HG03565 (cell line): ENCODE measurements around the gene ODAM.
"Not testable (repeated sequence)": the region's sequence is repeated elsewhere in the genome, so short reads cannot be mapped to it uniquely, and the experiment has no call there.

Experiments used
- ATAC-seq: cut with Tn5 transposase; IDR thresholded peaks from one replicate; pipeline ENCODE4 v1.9.1; 2021; ENCODE audit warnings: mild to moderate bottlenecking, moderate library complexity; ENCODE audit not compliant: unreplicated experiment

Gene ODAM

GRCh38 chr4:70221389-70221788 is 25.9 kb downstream of the ODAM start:
- ATAC-seq = not testable (repeated sequence)

GRCh38 chr4:70221818-70222217 is 26.3 kb downstream of the ODAM start:
- ATAC-seq = not testable (repeated sequence)

- ATAC-seq = no peak
These were observed 30.3 kb downstream of the ODAM start, which contains the start of gene FDCSP for GRCh38 chr4:70225824-70226223. FDCSP (plus strand) TSS chr4:70226124; CDS start chr4:70231195, 5,071 bp downstream.

- no peak for ATAC-seq
These were observed 40.6 kb downstream of the ODAM start for GRCh38 chr4:70236125-70236524.

- no peak for ATAC-seq
These were observed 43.8 kb downstream of the ODAM start for GRCh38 chr4:70239131-70239883.

- no peak for ATAC-seq
These were observed 44.5 kb downstream of the ODAM start for GRCh38 chr4:70239884-70240591.

- not testable (repeated sequence) for ATAC-seq
These were observed 46.8 kb downstream of the ODAM start, which contains the start of gene CSN3 for GRCh38 chr4:70242297-70242696. CSN3 (plus strand) TSS chr4:70242597; CDS start chr4:70244820, 2,223 bp downstream.

GRCh38 chr4:70243091-70243490 is 47.6 kb downstream of the ODAM start:
- ATAC-seq = no peak

- no peak for ATAC-seq
These were observed 55.9 kb downstream of the ODAM start for GRCh38 chr4:70251250-70251944.

GRCh38 chr4:70251945-70252277 is 56.4 kb downstream of the ODAM start:
- ATAC-seq = no peak
